Testis (tissue), 3 donors: ENCODE results near the gene FOXRED2. TPM values are rescaled to one million over a fixed set of nuclear protein-coding genes. Genes with fewer than 3 reads are reported as not detected.

ENCODE experiments used
- DNase-seq: peaks from one replicate; pipeline ENCODE4 v3.0.0-alpha.2; 2019
- H3K27ac ChIP-seq, 2 donors: fragments of 200-600 bp; sonication (generic); one replicate each; pipeline ENCODE4 v1.5.1; 2019
- H3K27me3 ChIP-seq: fragments of 200-600 bp; sonication (generic); one replicate; pipeline ENCODE4 v1.5.1; 2019
- H3K36me3 ChIP-seq: fragments of 200-600 bp; sonication (generic); one replicate; pipeline ENCODE4 v1.5.1; 2017; ENCODE audit warnings: low read depth; ENCODE audit errors: missing control alignments
- H3K4me1 ChIP-seq: fragments of 200-600 bp; sonication (generic); one replicate; pipeline ENCODE4 v1.5.1; 2019
- H3K4me3 ChIP-seq, 2 donors: fragments of 200-600 bp; sonication (generic); one replicate each; pipeline ENCODE4 v1.5.1; 2017 to 2019
- H3K9me3 ChIP-seq: fragments of 200-600 bp; sonication (generic); one replicate; pipeline ENCODE4 v1.5.1; 2017
- CTCF ChIP-seq, 3 experiments: fragments of 450-650 bp in 2 of 3; fragments of 200-600 bp in 1 of 3; sonication (generic) in 1 of 3; IDR thresholded peaks; one replicate each; pipeline ENCODE4 v1.5.1; 2016 to 2019; ENCODE audit warnings: antibody characterized with exemption in 3 of 3, mild to moderate bottlenecking in 2 of 3, moderate library complexity in 1 of 3
- POLR2A ChIP-seq: fragments of 450-650 bp; IDR thresholded peaks from one replicate; pipeline ENCODE4 v1.6.1; 2017; ENCODE audit warnings: antibody characterized with exemption, mild to moderate bottlenecking, moderate library complexity
- WGBS, 2 donors: methylation state at CpG; one replicate each; pipeline ENCODE4 v1.1.5; 2018; 5-methylcytosine and 5-hydroxymethylcytosine counted together
- intact Hi-C: fragments of 100-400 bp; cut with DNase I; formaldehyde crosslinking; loops from one replicate; pipeline ENCODE4 v1.15.1; 2023; ENCODE audit warnings: low total_unique reads
- polyA plus RNA-seq: library from polyadenylated mRNA; stranded (reverse); fragments of 350-450 nt; fragmentation: Illumina TruSeq; extraction: RNeasy Lipid Tissue Mini Kit (QIAGEN cat#74804); gene quantifications from one replicate; pipeline ENCODE4 v1.2.3, GENCODE V29; 2014; ENCODE audit warnings: low read depth, low replicate concordance; ENCODE audit not compliant: insufficient read depth
- total RNA-seq, 2 donors: library from RNA; depleted of rRNA; stranded (reverse); fragments of >200 nt; gene quantifications; one replicate each; pipeline ENCODE4 v1.2.3, GENCODE V29; 2016

FOXRED2 gene
- total and polyA plus RNA-seq, 3 donors from 2014 or later, result 17.7 to 34.6 (median 23.8) TPM

GRCh38 chr22:36470162-36470993 is 36.5 kb downstream of the FOXRED2 start:
- intact Hi-C loops, result loop anchor here (5.0 kb wide), 1 partner anchor 168 kb away; no protein-coding TSS in a partner anchor
- peaks cover 12% of the 10 kb centered on the region for H3K4me1 ChIP-seq
- DNase-seq, result peak; percentile 85
- no peak overlapping the region for H3K4me3 ChIP-seq
- no peaks in the 10 kb centered on the region for H3K27me3 ChIP-seq
- no peaks in the 10 kb centered on the region for H3K9me3 ChIP-seq
- TF ChIP-seq POLR2A (no peak), CTCF (IDR thresholded peaks at IDR 0.05) (peak; percentile 77 to 90 (median 85))
- 43 to 54% methylated on average over 11 to 14 of the region's 14 CpGs for WGBS, 2 donors
- peaks cover 1% of the 10 kb centered on the region for H3K36me3 ChIP-seq
- peak overlapping the region; percentile 50 to 60 for H3K27ac ChIP-seq

GRCh38 chr22:36469094-36469710 is 37.6 kb downstream of the FOXRED2 start:
- H3K27ac ChIP-seq, result no peak overlapping the region
- peaks cover 18% of the 10 kb centered on the region for H3K4me1 ChIP-seq
- no peaks in the 10 kb centered on the region for H3K9me3 ChIP-seq
- H3K4me3 ChIP-seq, result no peak overlapping the region
- no peaks in the 10 kb centered on the region for H3K36me3 ChIP-seq
- 84 to 90% methylated on average over 10 to 14 of the region's 14 CpGs for WGBS, 2 donors
- DNase-seq, result no peak
- TF ChIP-seq POLR2A, result no peak
- no peak for TF ChIP-seq CTCF (IDR thresholded peaks at IDR 0.05)
- no peaks in the 10 kb centered on the region for H3K27me3 ChIP-seq
- intact Hi-C loops, result no loop called here

- Histone ChIP-seq H3K9me3 (no peaks in the 10 kb centered on the region), H3K27me3 (no peaks in the 10 kb centered on the region), H3K36me3 (no peaks in the 10 kb centered on the region), H3K4me1 (peaks cover 18% of the 10 kb centered on the region), H3K27ac (no peak overlapping the region), H3K4me3 (no peak overlapping the region)
- TF ChIP-seq POLR2A (no peak), CTCF (IDR thresholded peaks at IDR 0.05) (no peak)
- intact Hi-C loops, result no loop called here
- DNase-seq, result no peak
- WGBS, 2 donors, result 71 to 84% methylated on average over 4 to 7 of the region's 7 CpGs
Observed at GRCh38 chr22:36467946-36468345, 38.9 kb downstream of the FOXRED2 start.

GRCh38 chr22:36467042-36467810 is 39.6 kb downstream of the FOXRED2 start:
- H3K27me3 ChIP-seq, result no peaks in the 10 kb centered on the region
- no peaks in the 10 kb centered on the region for H3K36me3 ChIP-seq
- H3K4me1 ChIP-seq, result peaks cover 18% of the 10 kb centered on the region
- intact Hi-C loops, result no loop called here
- peak overlapping the region in 1 of 2 donors; percentile 24 for H3K27ac ChIP-seq
- H3K9me3 ChIP-seq, result no peaks in the 10 kb centered on the region
- TF ChIP-seq POLR2A (no peak), CTCF (IDR thresholded peaks at IDR 0.05) (no peak)
- no peak overlapping the region for H3K4me3 ChIP-seq
- DNase-seq, result no peak
- 77 to 81% methylated on average over 14 of the region's 14 CpGs for WGBS, 2 donors
